A549 (cell line): ENCODE results near the gene LST1. TPM values are rescaled to one million over a fixed set of nuclear protein-coding genes. Genes with fewer than 3 reads are reported as not detected.

Experiments used
- ATAC-seq, 2 experiments: fragments of 200-7000 bp in 1 of 2; fragments of >200 bp in 1 of 2; cut with Nextera tagmentation in 1 of 2; cut with Tn5 transposase in 1 of 2; 3 replicates each; pipeline versions ENCODE4 v1.8.0 to v1.9.1; 2018 to 2020; ENCODE audit warnings: mild to moderate bottlenecking in 1 of 2, moderate library complexity in 1 of 2
- CTCF ChIA-PET: fragments of 300-600 bp; sonication (Branson Sonifier 250); formaldehyde crosslinking; extraction: SDS; loops from one replicate; lab custom pipeline; 2021; ENCODE audit warnings: antibody characterized with exemption, inconsistent platforms; lab: Yijun Ruan, JAX
- POLR2A ChIA-PET: fragments of 350-600 bp; formaldehyde crosslinking; extraction: SDS; loops from one replicate; lab custom pipeline; 2021; ENCODE audit warnings: antibody characterized with exemption, inconsistent platforms; lab: Yijun Ruan, JAX
- DNase-seq, 2 experiments: peaks; one replicate each; pipeline versions ENCODE4 v3.0.0 to v3.0.0-alpha.2; 2011 to 2016; ENCODE audit warnings: low read depth in 1 of 2, low spot score in 1 of 2
- FAIRE-seq: peaks from 2 replicates; lab custom pipeline; 2011; peaks lifted over from hg19 to GRCh38; lab: Jason Lieb, UNC
- H3K27ac ChIP-seq, 2 experiments: fragments of >200 bp; sonication (Bioruptor Twin); formaldehyde crosslinking; 3 replicates each; pipeline ENCODE4 v1.5.1; 2016 to 2017
- H3K4me1 ChIP-seq: fragments of >200 bp; sonication (Bioruptor Twin); formaldehyde crosslinking; 3 replicates; pipeline ENCODE4 v1.6.1; 2016
- H3K4me2 ChIP-seq: fragments of >200 bp; sonication (Bioruptor Twin); formaldehyde crosslinking; 3 replicates; pipeline ENCODE4 v1.6.1; 2016
- H3K4me3 ChIP-seq: fragments of >200 bp; sonication (Bioruptor Twin); formaldehyde crosslinking; 3 replicates; pipeline ENCODE4 v1.5.1; 2016
- H3K9me3 ChIP-seq: fragments of >200 bp; sonication (Bioruptor Twin); formaldehyde crosslinking; 3 replicates; pipeline ENCODE4 v1.6.1; 2016
- CBX2 ChIP-seq: fragments of 200-600 bp; sonication (generic); IDR thresholded peaks from 2 replicates; pipeline ENCODE4 v1.6.1; 2016; ENCODE audit warnings: low read depth, mild to moderate bottlenecking, borderline replicate concordance
- CEBPB ChIP-seq, 2 experiments: fragments of >200 bp in 1 of 2; sonication (Bioruptor Twin) in 1 of 2; formaldehyde crosslinking in 1 of 2; IDR thresholded peaks; 2 replicates each; pipeline ENCODE4 v1.6.1; 2012 to 2016
- CHD4 ChIP-seq: fragments of 200-600 bp; sonication (generic); IDR thresholded peaks from 2 replicates; pipeline ENCODE4 v1.6.1; 2016; ENCODE audit warnings: antibody characterized with exemption, mild to moderate bottlenecking, borderline replicate concordance
- FOSB ChIP-seq: fragments of 250-450 bp; sonication (Bioruptor Pico); IDR thresholded peaks from 2 replicates; pipeline ENCODE4 v1.5.0; 2020; ENCODE audit warnings: mild to moderate bottlenecking, moderate library complexity
- HOXA7 ChIP-seq: fragments of 250-450 bp; sonication (Bioruptor Pico); IDR thresholded peaks from 2 replicates; pipeline ENCODE4 v1.5.0; 2020; ENCODE audit warnings: mild to moderate bottlenecking, moderate library complexity
- JUN ChIP-seq, 2 experiments: fragments of >200 bp; sonication (Bioruptor Twin); formaldehyde crosslinking; IDR thresholded peaks; 2 replicates in 1 of 2; 3 replicates in 1 of 2; pipeline ENCODE4 v1.6.1; 2016 to 2017
- KDM1A ChIP-seq: fragments of 200-600 bp; sonication (generic); IDR thresholded peaks from 2 replicates; pipeline ENCODE4 v1.6.1; 2016; ENCODE audit warnings: low read depth, mild to moderate bottlenecking
- KDM5A ChIP-seq: fragments of 200-600 bp; sonication (generic); IDR thresholded peaks from 2 replicates; pipeline ENCODE4 v1.6.1; 2016; ENCODE audit warnings: antibody characterized with exemption, mild to moderate bottlenecking
- MAX ChIP-seq: IDR thresholded peaks from 2 replicates; pipeline ENCODE4 v1.6.1; 2012
- MAZ ChIP-seq: fragments of 150-350 bp; IDR thresholded peaks from 2 replicates; pipeline ENCODE4 v1.6.1; 2014; ENCODE audit warnings: antibody characterized with exemption, low read depth, low read length, borderline replicate concordance
- POLR2A ChIP-seq: IDR thresholded peaks from 2 replicates; pipeline ENCODE4 v1.6.1; 2012; ENCODE audit warnings: mild to moderate bottlenecking, low read length
- RCOR1 ChIP-seq: fragments of 150-350 bp; IDR thresholded peaks from 2 replicates; pipeline ENCODE4 v1.6.1; 2014; ENCODE audit warnings: antibody characterized with exemption, low read length, low read depth
- RFX5 ChIP-seq: fragments of 450-650 bp; IDR thresholded peaks from 2 replicates; pipeline ENCODE4 v1.7.1; 2014; ENCODE audit warnings: antibody characterized with exemption, mild to moderate bottlenecking, moderate library complexity
- SREBF2 ChIP-seq: fragments of 450-650 bp; IDR thresholded peaks from 2 replicates; pipeline ENCODE4 v1.6.1; 2014; ENCODE audit warnings: mild to moderate bottlenecking, moderate library complexity
- USF2 ChIP-seq: fragments of 450-650 bp; IDR thresholded peaks from 2 replicates; pipeline ENCODE4 v1.6.1; 2014; ENCODE audit warnings: antibody characterized with exemption
- ZC3H11A ChIP-seq: fragments of 450-650 bp; IDR thresholded peaks from 2 replicates; pipeline ENCODE4 v1.6.1; 2014; ENCODE audit warnings: antibody characterized with exemption, mild to moderate bottlenecking
- ZSCAN20 ChIP-seq: fragments of 250-450 bp; sonication (Bioruptor Pico); IDR thresholded peaks from 2 replicates; pipeline ENCODE4 v1.8.0; 2022; ENCODE audit warnings: mild to moderate bottlenecking, moderate library complexity
- WGBS: methylation state at CpG from one replicate; pipeline ENCODE4 v1.1.6; 2017; ENCODE audit errors: missing lambda C conversion rate; 5-methylcytosine and 5-hydroxymethylcytosine counted together
- polyA plus RNA-seq, 4 experiments: library from polyadenylated mRNA; depleted of rRNA in 3 of 4; stranded (reverse); fragments of >200 nt; fragmentation: RNase III in 1 of 4; extraction: RNeasy Plus Mini Kit Qiagen cat#74134 plus additional on column Dnase treatment in 1 of 4; gene quantifications; 2 replicates in 3 of 4; 3 replicates in 1 of 4; pipeline ENCODE4 v1.2.3, GENCODE V29; 2011 to 2017
- TF ChIP-seq, protein P1 (sequence below): fragments of 250-450 bp; sonication (Bioruptor Pico); IDR thresholded peaks from 2 replicates; pipeline ENCODE4 v1.5.0; 2021; ENCODE audit warnings: mild to moderate bottlenecking, moderate library complexity, borderline replicate concordance
- TF ChIP-seq, protein P2 (sequence below): fragments of >200 bp; sonication (Bioruptor Twin); formaldehyde crosslinking; IDR thresholded peaks from 2 replicates; pipeline ENCODE4 v1.6.1; 2016

LST1 gene
- polyA plus RNA-seq, 2 of the 4 experiments (the other 2 are of a cell fraction): 0.19 to 0.26 TPM

- POLR2A ChIA-PET: interaction anchor here (1.2 to 1.3 kb wide), 2 partner anchors 11 to 17 kb away, joined by 3 to 4 read pairs; no protein-coding TSS in a partner anchor
- no peak for FAIRE-seq
Measured at GRCh38 chr6:31621991-31622390, 35.9 kb downstream of the LST1 start.

GRCh38 chr6:31622684-31623091 is 36.6 kb downstream of the LST1 start:
- peaks cover 15% of the 10 kb centered on the region for H3K4me1 ChIP-seq
- ATAC-seq (no peak), DNase-seq (no peak), FAIRE-seq (no peak)
- no peaks in the 10 kb centered on the region for H3K9me3 ChIP-seq
- TF ChIP-seq RCOR1: no peak
- TF ChIP-seq FOSB (CRISPR knock-in tag): no peak
- no peak for TF ChIP-seq USF2
- TF ChIP-seq CHD4: no peak
- peak overlapping the region; percentile 99 for H3K4me2 ChIP-seq
- WGBS: 93% methylated on average over 10 of the region's 10 CpGs
- H3K27ac ChIP-seq: peak overlapping the region in 1 of 2 experiments; percentile 99; a peak in 3 of 6 replicates
- ChIA-PET POLR2A (interaction anchor here (0.7 to 1.2 kb wide), 2 partner anchors 10 to 17 kb away, joined by 3 to 7 read pairs; no protein-coding TSS in a partner anchor), CTCF (interaction anchor here (0.8 to 1.7 kb wide), 4 partner anchors 10 to 42 kb away, joined by 3 to 6 read pairs (median 4); no protein-coding TSS in a partner anchor)
- H3K4me3 ChIP-seq: peak overlapping the region; percentile 81; the same call in 1 of the 3 replicates

More at GRCh38 chr6:31621991-31622390, 35.9 kb downstream of the LST1 start:
- Histone ChIP-seq H3K4me3 (peak overlapping the region; percentile 81), H3K27ac (peak overlapping the region; percentile 99), H3K4me1 (peaks cover 15% of the 10 kb centered on the region), H3K4me2 (peak overlapping the region; percentile 99), H3K9me3 (no peaks in the 10 kb centered on the region)
- CTCF ChIA-PET: interaction anchor here (0.8 to 1.7 kb wide), 4 partner anchors 14 to 150 kb away, joined by 3 to 6 read pairs (median 4); no protein-coding TSS in a partner anchor
- no peak for TF ChIP-seq ZSCAN20 (CRISPR knock-in tag)
- no peak for TF ChIP-seq SREBF2
- no peak for TF ChIP-seq CBX2
- no peak for TF ChIP-seq HOXA7
- DNase-seq (no peak), ATAC-seq (no peak)
- WGBS: 2% methylated on average over 3 of the region's 4 CpGs

GRCh38 chr6:31624070-31624469 is 38.0 kb downstream of the LST1 start:
- CTCF ChIA-PET: interaction anchor here (1.1 kb wide), 1 partner anchor 27 kb away, joined by 3 read pairs; no protein-coding TSS in a partner anchor
- DNase-seq (no peak), FAIRE-seq (no peak), ATAC-seq (no peak)
- POLR2A ChIA-PET: no interaction called here
- no peak overlapping the region for H3K27ac ChIP-seq
- peaks cover 15% of the 10 kb centered on the region for H3K4me1 ChIP-seq
- no peaks in the 10 kb centered on the region for H3K9me3 ChIP-seq
- 94% methylated on average over 10 of the region's 10 CpGs for WGBS
- TF ChIP-seq RFX5: no peak
- TF ChIP-seq, protein P1, sequence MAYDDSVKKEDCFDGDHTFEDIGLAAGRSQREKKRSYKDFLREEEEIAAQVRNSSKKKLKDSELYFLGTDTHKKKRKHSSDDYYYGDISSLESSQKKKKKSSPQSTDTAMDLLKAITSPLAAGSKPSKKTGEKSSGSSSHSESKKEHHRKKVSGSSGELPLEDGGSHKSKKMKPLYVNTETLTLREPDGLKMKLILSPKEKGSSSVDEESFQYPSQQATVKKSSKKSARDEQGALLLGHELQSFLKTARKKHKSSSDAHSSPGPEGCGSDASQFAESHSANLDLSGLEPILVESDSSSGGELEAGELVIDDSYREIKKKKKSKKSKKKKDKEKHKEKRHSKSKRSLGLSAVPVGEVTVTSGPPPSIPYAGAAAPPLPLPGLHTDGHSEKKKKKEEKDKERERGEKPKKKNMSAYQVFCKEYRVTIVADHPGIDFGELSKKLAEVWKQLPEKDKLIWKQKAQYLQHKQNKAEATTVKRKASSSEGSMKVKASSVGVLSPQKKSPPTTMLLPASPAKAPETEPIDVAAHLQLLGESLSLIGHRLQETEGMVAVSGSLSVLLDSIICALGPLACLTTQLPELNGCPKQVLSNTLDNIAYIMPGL: no peak
- TF ChIP-seq FOSB (CRISPR knock-in tag): no peak
- TF ChIP-seq POLR2A: no peak
- no peak for TF ChIP-seq MAX
- TF ChIP-seq KDM5A: no peak
- no peak for TF ChIP-seq CEBPB (IDR thresholded peaks at IDR 0.05)
- no peak overlapping the region for H3K4me3 ChIP-seq
- H3K4me2 ChIP-seq: no peak overlapping the region

DNA sequence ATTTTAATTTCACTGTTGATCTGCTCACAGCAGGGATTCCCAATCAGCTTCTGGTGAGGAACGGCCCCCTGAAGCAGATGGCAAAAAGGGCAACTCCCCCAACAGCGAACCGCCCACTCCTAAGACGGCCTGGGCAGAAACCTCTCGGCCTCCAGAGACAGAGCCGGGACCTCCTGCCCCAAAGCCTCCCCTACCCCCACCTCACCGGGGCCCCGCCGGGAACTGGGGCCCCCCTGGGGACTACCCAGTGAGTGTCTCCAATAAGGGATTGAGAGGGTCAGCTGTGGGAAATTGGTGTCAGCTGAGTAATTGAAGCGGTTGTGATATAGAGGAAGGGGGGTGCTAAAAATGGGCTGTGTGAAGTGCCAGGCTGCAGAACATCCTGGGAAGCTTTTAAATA is 40.9 kb downstream of the LST1 start:
- H3K27ac ChIP-seq: no peak overlapping the region
- 92% methylated on average over 5 of the region's 10 CpGs for WGBS
- ATAC-seq (no peak), FAIRE-seq (no peak), DNase-seq (no peak)
- H3K4me1 ChIP-seq: peaks cover 10% of the 10 kb centered on the region
- CTCF ChIA-PET: interaction anchor here (0.6 to 1.3 kb wide), 4 partner anchors 29 to 326 kb away, joined by 3 to 4 read pairs (median 3); no protein-coding TSS in a partner anchor
- no peak overlapping the region for H3K4me2 ChIP-seq
- H3K4me3 ChIP-seq: no peak overlapping the region
- TF ChIP-seq JUN (IDR thresholded peaks at IDR 0.05): no peak
- TF ChIP-seq ZC3H11A: no peak
- TF ChIP-seq, protein P2, sequence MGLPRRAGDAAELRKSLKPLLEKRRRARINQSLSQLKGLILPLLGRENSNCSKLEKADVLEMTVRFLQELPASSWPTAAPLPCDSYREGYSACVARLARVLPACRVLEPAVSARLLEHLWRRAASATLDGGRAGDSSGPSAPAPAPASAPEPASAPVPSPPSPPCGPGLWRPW: no peak
- TF ChIP-seq SREBF2: no peak
- TF ChIP-seq ZSCAN20 (CRISPR knock-in tag): no peak
- no peak for TF ChIP-seq CHD4
- no peak for TF ChIP-seq KDM1A
- TF ChIP-seq MAZ: no peak
- POLR2A ChIA-PET: no interaction called here
- H3K9me3 ChIP-seq: no peaks in the 10 kb centered on the region
